Thoracic aorta (tissue), 2 donors: ENCODE measurements around the gene HK3. TPM values are rescaled to one million over a fixed set of nuclear protein-coding genes. Genes with fewer than 3 reads are reported as not detected.

Experiments used
- ATAC-seq: fragments of 150-250 bp; one replicate; pipeline ENCODE4 v1.8.0; 2017; ENCODE audit warnings: low read depth; ENCODE audit not compliant: insufficient number of reproducible peaks, low FRiP score
- DNase-seq: peaks from one replicate; pipeline ENCODE4 v3.0.0-alpha.2; 2020; ENCODE audit warnings: low spot score
- H3K27ac ChIP-seq, 2 donors: fragments of 200-600 bp; sonication (generic); 1 replicate in 1 of 2; 2 replicates in 1 of 2; pipeline ENCODE4 v1.5.1; 2016; ENCODE audit warnings: mild to moderate bottlenecking in 2 of 2, moderate library complexity in 2 of 2
- H3K27me3 ChIP-seq: fragments of 200-600 bp; sonication (generic); replicated peaks from 2 replicates; pipeline ENCODE4 v1.6.0; 2016; ENCODE audit warnings: mild to moderate bottlenecking; ENCODE audit not compliant: insufficient read depth
- H3K36me3 ChIP-seq: fragments of 200-600 bp; sonication (generic); one replicate; pipeline ENCODE4 v1.5.1; 2016
- H3K4me1 ChIP-seq, 2 donors: fragments of 200-600 bp; sonication (generic); 1 replicate in 1 of 2; 2 replicates in 1 of 2; pipeline versions ENCODE4 v1.5.1 to v1.6.0; 2016; ENCODE audit warnings: low read depth in 2 of 2, mild to moderate bottlenecking in 1 of 2; ENCODE audit not compliant: control insufficient read depth in 1 of 2
- H3K4me3 ChIP-seq: fragments of 200-600 bp; sonication (generic); 2 replicates; pipeline ENCODE4 v1.5.1; 2016; ENCODE audit warnings: mild to moderate bottlenecking
- H3K9me3 ChIP-seq: fragments of 200-600 bp; sonication (generic); 2 replicates; pipeline ENCODE4 v1.5.1; 2016
- CTCF ChIP-seq: fragments of 200-600 bp; sonication (generic); IDR thresholded peaks from one replicate; pipeline ENCODE4 v1.5.1; 2019; ENCODE audit warnings: antibody characterized with exemption
- total RNA-seq, 2 donors: library from RNA; depleted of rRNA; stranded (reverse); fragments of >200 nt; gene quantifications; one replicate each; pipeline versions ENCODE4 v1.1.0 to v1.2.3, GENCODE V29; 2016

HK3 gene
- total RNA-seq, 2 donors from 2014 or later = 9.0 to 26.1 TPM

GRCh38 chr5:176859916-176860315 lies 39.2 kb downstream of the HK3 start:
- Histone ChIP-seq H3K27ac (no peak overlapping the region), H3K4me3 (no peak overlapping the region), H3K4me1 (no peaks in the 10 kb centered on the region), H3K9me3 (no peaks in the 10 kb centered on the region), H3K27me3 (no peaks in the 10 kb centered on the region), H3K36me3 (no peaks in the 10 kb centered on the region)
- no peak for TF ChIP-seq CTCF
- DNase-seq = no peak
- no peak for ATAC-seq

- no peaks in the 10 kb centered on the region for H3K9me3 ChIP-seq
- H3K27me3 ChIP-seq = no peaks in the 10 kb centered on the region
- DNase-seq (no peak), ATAC-seq (no peak)
- no peaks in the 10 kb centered on the region for H3K36me3 ChIP-seq
- TF ChIP-seq CTCF = no peak
- no peak overlapping the region for H3K27ac ChIP-seq
- no peaks in the 10 kb centered on the region for H3K4me1 ChIP-seq
- H3K4me3 ChIP-seq = no peak overlapping the region
These were observed 41.3 kb downstream of the HK3 start for GRCh38 chr5:176857894-176858273.

- Histone ChIP-seq H3K27ac (no peak overlapping the region), H3K9me3 (no peaks in the 10 kb centered on the region), H3K27me3 (no peaks in the 10 kb centered on the region), H3K4me1 (no peaks in the 10 kb centered on the region), H3K4me3 (no peak overlapping the region), H3K36me3 (no peaks in the 10 kb centered on the region)
- DNase-seq = no peak
- no peak for TF ChIP-seq CTCF
- ATAC-seq = no peak
These were observed 41.8 kb downstream of the HK3 start for GRCh38 chr5:176857216-176857893.

GRCh38 chr5:176856746-176857145 lies 42.4 kb downstream of the HK3 start:
- no peak for ATAC-seq
- Histone ChIP-seq H3K9me3 (no peaks in the 10 kb centered on the region), H3K4me1 (no peaks in the 10 kb centered on the region), H3K4me3 (no peak overlapping the region), H3K27ac (no peak overlapping the region), H3K27me3 (no peaks in the 10 kb centered on the region), H3K36me3 (no peaks in the 10 kb centered on the region)
- no peak for DNase-seq
- no peak for TF ChIP-seq CTCF

GRCh38 chr5:176855598-176855997 lies 43.5 kb downstream of the HK3 start:
- Histone ChIP-seq H3K4me1 (no peaks in the 10 kb centered on the region), H3K36me3 (no peaks in the 10 kb centered on the region), H3K9me3 (no peaks in the 10 kb centered on the region), H3K27me3 (no peaks in the 10 kb centered on the region), H3K27ac (no peak overlapping the region), H3K4me3 (no peak overlapping the region)
- ATAC-seq (no peak), DNase-seq (no peak)
- TF ChIP-seq CTCF = no peak
